ENCODE data around the gene ECSCR. TPM values are rescaled to one million over a fixed set of nuclear protein-coding genes. Genes with fewer than 3 reads are reported as not detected.
A peak's percentile ranks its signal among the peaks of the same experiment; 100 is the strongest.
"Not testable (repeated sequence)": the region's sequence is repeated elsewhere in the genome, so short reads cannot be mapped to it uniquely, and the experiment has no call there.

The ECSCR gene
- total RNA-seq, 2 experiments from 2014 or later, result not detected

DNA sequence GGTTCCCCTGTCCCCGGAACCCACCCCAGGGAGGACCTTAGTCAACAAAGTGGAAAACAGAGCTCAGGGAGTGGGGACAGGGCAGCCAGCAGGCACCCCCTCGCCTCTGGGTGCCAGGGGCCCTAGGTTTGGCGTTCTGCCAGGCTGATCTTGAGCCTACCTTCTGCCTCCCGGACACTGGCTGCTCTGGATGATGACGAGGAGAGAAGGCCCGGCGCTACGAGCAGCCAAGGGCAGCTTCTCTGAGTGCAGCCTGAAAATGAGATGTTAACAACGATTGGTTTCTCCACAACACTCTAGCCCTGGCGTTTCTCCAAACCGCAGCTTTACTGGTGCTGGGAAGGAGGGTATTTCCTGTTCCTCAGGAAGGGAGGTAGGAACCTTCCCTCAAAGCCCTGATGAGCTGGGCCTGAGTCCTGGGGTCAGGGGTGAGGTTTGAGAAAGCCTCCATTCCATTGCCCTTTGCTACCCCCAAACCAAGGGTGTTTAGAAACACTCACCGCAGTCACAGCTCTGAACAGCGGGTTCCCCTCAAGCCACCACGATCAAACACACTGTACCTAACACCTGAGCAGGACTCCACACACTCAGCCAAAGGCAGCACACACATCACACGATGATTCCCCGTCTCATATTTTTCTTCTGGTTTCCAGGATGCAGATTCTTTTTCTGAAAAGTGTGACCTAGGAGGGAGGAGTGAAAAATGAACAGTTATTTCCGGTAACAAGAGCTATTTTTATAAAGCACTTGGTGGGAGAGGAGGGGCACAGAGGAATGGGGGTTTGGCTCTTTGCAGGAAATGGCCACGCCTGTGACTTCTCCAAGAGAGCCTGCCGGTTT, 19.7 kb upstream of the ECSCR start, which contains the start of gene STING1:
TSS of gene STING1 (minus strand) at position 709 of the 840 bp plus-strand sequence. CDS start 1,054 bp downstream, outside the sequence.
- peaks cover 16% of the 10 kb centered on the region for H3K36me3 Mint-ChIP-seq
- peaks cover 21% of the 10 kb centered on the region for H3K4me1 Mint-ChIP-seq
- H3K4me3 Mint-ChIP-seq, result peak within 1 kb of the TSS; percentile 94
- no peaks in the 10 kb centered on the region for H3K27me3 Mint-ChIP-seq
- peak within 1 kb of the TSS; percentile 97 for H3K27ac Mint-ChIP-seq
- H3K9me3 Mint-ChIP-seq, result no peaks in the 10 kb centered on the region
- ATAC-seq (ENCODE audit: low read depth) (peak; percentile 75), DNase-seq (peak; percentile 67)
- POLR2A ChIA-PET, result interaction anchor here (0.5 to 2.3 kb wide), 28 partner anchors 9 to 728 kb away, joined by 3 to 26 read pairs (median 4); partner anchors contain the start of genes CXXC5, DNAJC18, SMIM33 and UBE2D2

DNA sequence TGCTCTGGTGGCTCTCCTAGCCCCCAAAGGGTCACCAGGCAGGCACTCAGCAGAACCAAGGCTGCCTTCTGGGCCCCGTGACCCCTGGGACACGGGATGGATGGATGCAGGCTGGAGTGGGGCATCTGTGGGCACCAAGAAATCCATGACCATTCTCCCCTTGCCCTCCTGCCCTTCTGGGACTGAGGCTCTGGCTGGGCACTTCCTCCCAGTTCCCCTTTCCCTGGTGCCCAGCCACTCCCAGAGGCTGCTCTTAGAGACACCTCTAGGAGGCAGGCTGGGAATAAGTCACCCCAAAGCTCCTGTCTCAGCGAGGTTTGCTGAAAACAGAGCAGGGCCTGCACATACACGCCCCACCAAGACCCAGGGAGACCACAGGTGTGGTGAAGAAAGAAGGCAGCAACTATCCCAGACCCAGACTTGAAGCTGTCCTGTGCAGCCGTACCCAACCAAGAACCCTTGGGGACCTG, 19.1 kb upstream of the ECSCR start:
- Mint-ChIP-seq H3K27me3 (no peaks in the 10 kb centered on the region), H3K9me3 (no peaks in the 10 kb centered on the region), H3K36me3 (peaks cover 16% of the 10 kb centered on the region), H3K4me1 (peaks cover 21% of the 10 kb centered on the region), H3K27ac (peak overlapping the region; percentile 97), H3K4me3 (peak overlapping the region; percentile 94)
- POLR2A ChIA-PET, result interaction anchor here (0.6 to 2.3 kb wide), 23 partner anchors 9 to 154 kb away, joined by 3 to 26 read pairs (median 4); partner anchors contain the start of genes DNAJC18, SMIM33 and UBE2D2
- DNase-seq, result no peak
- peak; percentile 12 for ATAC-seq (ENCODE audit: low read depth)

GRCh38 chr5:139481122-139481533, 18.6 kb upstream of the ECSCR start:
- Mint-ChIP-seq H3K27me3 (no peaks in the 10 kb centered on the region), H3K4me1 (peaks cover 23% of the 10 kb centered on the region), H3K36me3 (peaks cover 16% of the 10 kb centered on the region), H3K4me3 (peak overlapping the region; percentile 94), H3K9me3 (no peaks in the 10 kb centered on the region), H3K27ac (peak overlapping the region; percentile 97)
- DNase-seq (no peak), ATAC-seq (ENCODE audit: low read depth) (no peak)
- POLR2A ChIA-PET, result interaction anchor here (0.6 to 2.3 kb wide), 12 partner anchors 8 to 87 kb away, joined by 3 to 26 read pairs (median 6); partner anchors contain the start of genes DNAJC18, SMIM33 and UBE2D2

DNA sequence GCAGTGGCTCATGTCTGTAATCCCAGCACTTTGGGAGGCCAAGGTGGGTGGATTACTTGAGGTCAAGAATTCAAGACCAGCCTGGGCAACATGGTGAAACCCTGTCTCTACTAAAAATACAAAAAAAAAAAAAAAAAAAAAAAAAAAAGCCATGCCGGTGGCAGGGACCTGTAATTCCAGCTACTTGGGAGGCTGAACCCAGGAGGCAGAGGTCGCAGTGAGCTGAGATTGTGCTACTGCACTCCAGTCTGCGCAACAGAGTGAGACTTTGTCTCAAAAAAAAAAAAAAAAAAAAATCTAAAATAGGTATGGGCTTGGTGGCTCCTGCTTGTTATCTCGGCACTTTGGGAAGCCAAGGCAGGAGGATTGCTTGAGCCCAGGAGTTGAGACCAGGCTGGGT, 17.2 kb upstream of the ECSCR start:
- not testable (repeated sequence) for H3K9me3 Mint-ChIP-seq; DNase-seq; H3K27me3 Mint-ChIP-seq; ATAC-seq (ENCODE audit: low read depth); H3K4me3 Mint-ChIP-seq; H3K27ac Mint-ChIP-seq
- Mint-ChIP-seq H3K36me3 (peaks cover 25% of the 10 kb centered on the region), H3K4me1 (peaks cover 35% of the 10 kb centered on the region)
- POLR2A ChIA-PET, result interaction anchor here (0.7 to 1.1 kb wide), 3 partner anchors 33 to 827 kb away, joined by 3 to 5 read pairs (median 4); no protein-coding TSS in a partner anchor

GRCh38 chr5:139478657-139479423, 16.3 kb upstream of the ECSCR start:
- H3K27me3 Mint-ChIP-seq; ATAC-seq (ENCODE audit: low read depth); H3K4me3 Mint-ChIP-seq; H3K9me3 Mint-ChIP-seq; DNase-seq; H3K27ac Mint-ChIP-seq: not testable (repeated sequence)
- POLR2A ChIA-PET, result interaction anchor here (0.7 to 1.1 kb wide), 2 partner anchors 33 to 82 kb away, joined by 3 to 4 read pairs; no protein-coding TSS in a partner anchor
- peaks cover 37% of the 10 kb centered on the region for H3K4me1 Mint-ChIP-seq
- peaks cover 28% of the 10 kb centered on the region for H3K36me3 Mint-ChIP-seq

DNA sequence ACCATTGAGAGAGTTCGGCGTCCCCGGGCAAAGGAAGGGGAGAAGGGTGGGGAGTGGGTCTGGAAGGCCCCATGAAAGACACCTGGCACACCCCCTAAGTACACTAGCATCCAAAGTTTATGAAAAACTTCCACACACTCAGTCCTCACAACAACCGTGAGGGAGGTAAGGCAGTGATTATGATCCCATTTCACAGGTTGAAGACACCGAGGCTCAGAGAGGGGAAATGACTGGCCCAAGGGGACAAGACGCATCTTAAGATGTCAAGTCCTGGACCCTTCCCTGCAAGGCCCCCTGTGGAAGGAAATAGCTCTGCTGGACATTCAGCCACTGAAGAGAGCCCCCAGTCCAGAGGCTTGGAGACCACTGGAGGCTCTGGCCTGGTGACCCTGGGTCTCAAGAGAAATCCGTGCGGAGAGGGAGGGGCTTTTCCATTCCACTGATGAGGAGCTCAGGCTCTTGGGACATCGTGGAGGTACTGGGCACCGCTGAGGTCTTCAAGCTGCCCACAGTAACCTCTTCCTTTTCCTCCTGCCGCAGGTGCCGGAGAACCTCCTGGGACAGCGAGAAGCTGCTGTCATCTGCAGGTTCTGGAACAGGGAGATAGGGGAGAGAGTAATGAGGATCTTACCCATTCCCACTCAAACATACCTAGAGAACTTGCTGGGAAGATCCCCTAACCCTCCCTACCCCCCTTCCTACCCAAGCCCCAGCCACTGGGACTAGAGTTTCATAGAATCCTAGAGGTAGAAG, 13.5 kb upstream of the ECSCR start:
- H3K36me3 Mint-ChIP-seq, result peaks cover 28% of the 10 kb centered on the region

GRCh38 chr5:139474890-139475791, 12.6 kb upstream of the ECSCR start:
- H3K4me1 Mint-ChIP-seq, result peaks cover 46% of the 10 kb centered on the region
- ATAC-seq (ENCODE audit: low read depth) (peak; percentile 40), DNase-seq (no peak)
- peak overlapping the region; percentile 75 for H3K27ac Mint-ChIP-seq
- H3K27me3 Mint-ChIP-seq, result no peaks in the 10 kb centered on the region
- no peaks in the 10 kb centered on the region for H3K9me3 Mint-ChIP-seq
- H3K4me3 Mint-ChIP-seq, result peak overlapping the region; percentile 56
- peaks cover 21% of the 10 kb centered on the region for H3K36me3 Mint-ChIP-seq
- POLR2A ChIA-PET, result interaction anchor here (0.6 to 0.9 kb wide), 2 partner anchors 13 to 17 kb away, joined by 4 to 6 read pairs; no protein-coding TSS in a partner anchor

More for the DNA sequence above, 13.5 kb upstream of the ECSCR start:
- Mint-ChIP-seq H3K27ac (peak overlapping the region; percentile 75), H3K4me1 (peaks cover 44% of the 10 kb centered on the region), H3K4me3 (no peak overlapping the region), H3K27me3 (no peaks in the 10 kb centered on the region), H3K9me3 (no peaks in the 10 kb centered on the region)
- ATAC-seq (ENCODE audit: low read depth) (no peak), DNase-seq (no peak)
- POLR2A ChIA-PET, result interaction anchor here (1.1 kb wide), 1 partner anchor 18 kb away, joined by 3 read pairs; no protein-coding TSS in a partner anchor

DNA sequence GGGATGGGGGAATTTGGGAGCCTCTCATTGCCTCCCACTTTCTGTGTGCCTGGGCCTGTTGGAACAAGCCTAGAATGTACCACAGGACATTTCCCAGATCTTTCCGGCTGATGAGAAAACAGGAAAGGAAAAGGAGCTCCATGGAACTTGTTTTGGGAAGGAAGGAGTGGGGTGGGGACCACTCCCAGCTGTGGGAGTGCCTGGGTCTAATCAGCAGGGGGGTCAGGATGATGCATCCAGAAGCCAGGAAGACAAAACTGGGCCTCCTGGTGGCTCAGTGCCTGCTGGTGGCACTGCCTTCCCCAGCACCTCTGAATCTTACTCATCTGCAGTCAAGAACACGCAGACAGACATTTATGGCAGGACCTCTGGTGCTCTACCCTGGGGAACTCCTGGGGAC, 11.0 kb upstream of the ECSCR start:
- no peak overlapping the region for H3K4me3 Mint-ChIP-seq
- no peaks in the 10 kb centered on the region for H3K9me3 Mint-ChIP-seq
- POLR2A ChIA-PET, result interaction anchor here (2.1 kb wide), 1 partner anchor 9 kb away, joined by 11 read pairs; the partner anchor contains the start of gene STING1
- H3K27ac Mint-ChIP-seq, result peak overlapping the region; percentile 44
- H3K36me3 Mint-ChIP-seq, result peaks cover 15% of the 10 kb centered on the region
- H3K4me1 Mint-ChIP-seq, result peaks cover 53% of the 10 kb centered on the region
- ATAC-seq (ENCODE audit: low read depth) (no peak), DNase-seq (no peak)
- peaks cover 2% of the 10 kb centered on the region for H3K27me3 Mint-ChIP-seq

- no peaks in the 10 kb centered on the region for H3K9me3 Mint-ChIP-seq
- DNase-seq, result no peak
- no peak for ATAC-seq (ENCODE audit: low read depth)
- H3K4me1 Mint-ChIP-seq, result peaks cover 57% of the 10 kb centered on the region
- H3K36me3 Mint-ChIP-seq, result peaks cover 12% of the 10 kb centered on the region
- POLR2A ChIA-PET, result interaction anchor here (2.1 kb wide), 1 partner anchor 9 kb away, joined by 11 read pairs; the partner anchor contains the start of gene STING1
- peak overlapping the region; percentile 26 for H3K27ac Mint-ChIP-seq
- no peak overlapping the region for H3K4me3 Mint-ChIP-seq
- H3K27me3 Mint-ChIP-seq, result peaks cover 2% of the 10 kb centered on the region
These were observed 10.6 kb upstream of the ECSCR start for GRCh38 chr5:139473105-139473504.

DNA sequence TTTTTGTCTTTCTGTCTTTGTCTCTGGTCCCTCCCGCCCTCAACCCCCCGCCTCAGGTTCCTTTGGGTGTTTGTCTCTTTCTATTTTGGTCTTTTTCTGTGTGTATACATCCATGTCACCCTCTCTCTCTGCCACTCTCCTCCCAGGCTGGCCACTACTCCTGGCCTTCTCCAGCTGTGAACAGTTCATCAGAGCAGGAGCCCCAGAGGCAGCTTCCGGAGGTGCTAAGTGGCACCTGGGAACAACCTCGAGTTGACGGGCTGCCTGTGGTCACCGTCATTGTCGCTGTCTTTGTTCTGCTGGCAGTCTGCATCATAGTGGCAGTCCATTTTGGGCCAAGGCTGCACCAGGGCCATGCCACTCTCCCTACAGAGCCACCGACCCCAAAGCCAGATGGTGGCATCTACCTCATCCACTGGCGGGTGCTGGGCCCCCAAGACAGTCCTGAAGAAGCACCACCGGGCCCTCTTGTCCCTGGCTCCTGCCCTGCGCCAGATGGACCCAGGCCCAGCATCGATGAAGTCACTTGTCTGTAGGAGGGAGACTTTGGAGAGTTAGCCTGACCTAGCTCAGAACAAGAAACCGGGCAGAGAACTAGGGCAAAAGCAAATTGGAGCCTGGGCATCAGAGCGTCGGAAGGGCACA, 10.0 kb upstream of the ECSCR start:
- POLR2A ChIA-PET, result interaction anchor here (0.5 to 2.1 kb wide), 3 partner anchors 10 to 99 kb away, joined by 3 to 11 read pairs (median 4); partner anchors contain the start of gene STING1
- peaks cover 57% of the 10 kb centered on the region for H3K4me1 Mint-ChIP-seq
- peaks cover 2% of the 10 kb centered on the region for H3K27me3 Mint-ChIP-seq
- ATAC-seq (ENCODE audit: low read depth) (no peak), DNase-seq (no peak)
- H3K4me3 Mint-ChIP-seq, result peak overlapping the region; percentile 64
- no peaks in the 10 kb centered on the region for H3K9me3 Mint-ChIP-seq
- H3K27ac Mint-ChIP-seq, result peak overlapping the region; percentile 78
- H3K36me3 Mint-ChIP-seq, result peaks cover 12% of the 10 kb centered on the region

GRCh38 chr5:139470821-139471300, 8.3 kb upstream of the ECSCR start, which contains the start of gene SMIM33:
SMIM33 (plus strand) TSS chr5:139471004; CDS start chr5:139471122, 118 bp downstream.
- Mint-ChIP-seq H3K9me3 (no peaks in the 10 kb centered on the region), H3K27ac (peak within 1 kb of the TSS; percentile 98), H3K36me3 (peaks cover 12% of the 10 kb centered on the region), H3K4me1 (peaks cover 52% of the 10 kb centered on the region), H3K27me3 (peaks cover 2% of the 10 kb centered on the region), H3K4me3 (peak within 1 kb of the TSS; percentile 93)
- ATAC-seq (ENCODE audit: low read depth) (peak; percentile 77), DNase-seq (peak; percentile 64)
- POLR2A ChIA-PET, result interaction anchor here (0.7 to 2.1 kb wide), 6 partner anchors 11 to 79 kb away, joined by 3 to 26 read pairs (median 8); partner anchors contain the start of genes DNAJC18 and STING1

All from activated naive CD8-positive, alpha-beta T cell treated with anti-CD3 and anti-CD28 coated beads, Interleukin-2, amount 10 ng/mL, durations not matched to agents 7 days and 5 days (primary cell).